H9 (cell line): Measurements from ENCODE around the gene UPK1A. TPM values are rescaled to one million over a fixed set of nuclear protein-coding genes. Genes with fewer than 3 reads are reported as not detected.

Source experiments
- DNase-seq: peaks from one replicate; pipeline ENCODE4 v3.0.0-alpha.2; 2017
- H2AFZ ChIP-seq: one replicate; pipeline ENCODE4 v1.6.1; 2013; ENCODE audit warnings: mild to moderate bottlenecking, low read length, control low read depth, moderate library complexity
- H2AK5ac ChIP-seq: 2 replicates; pipeline ENCODE4 v1.6.1; 2013; ENCODE audit warnings: low read length, control low read depth, mixed read lengths; ENCODE audit not compliant: insufficient read length
- H2BK120ac ChIP-seq: one replicate; pipeline ENCODE4 v1.6.1; 2013; ENCODE audit warnings: low read depth, mild to moderate bottlenecking, low read length, control low read depth, inconsistent platforms; ENCODE audit not compliant: poor library complexity, severe bottlenecking
- H2BK12ac ChIP-seq: 2 replicates; pipeline ENCODE4 v1.6.1; 2013; ENCODE audit warnings: low read length, control low read depth, mixed read lengths, low read depth; ENCODE audit not compliant: insufficient read length
- H2BK15ac ChIP-seq: 2 replicates; pipeline ENCODE4 v1.6.1; 2013; ENCODE audit warnings: low read depth, low read length, control low read depth
- H2BK20ac ChIP-seq: one replicate; pipeline ENCODE4 v1.6.1; 2013; ENCODE audit warnings: low read depth, mild to moderate bottlenecking, low read length, control low read depth, inconsistent platforms; ENCODE audit not compliant: poor library complexity, severe bottlenecking
- H2BK5ac ChIP-seq: 2 replicates; pipeline ENCODE4 v1.6.1; 2013; ENCODE audit warnings: low read length, control low read depth, mixed read lengths; ENCODE audit not compliant: insufficient read length
- H3K14ac ChIP-seq: 2 replicates; pipeline ENCODE4 v1.6.1; 2013; ENCODE audit warnings: low read length, control low read depth; ENCODE audit not compliant: insufficient read depth
- H3K18ac ChIP-seq: 2 replicates; pipeline ENCODE4 v1.6.1; 2013; ENCODE audit warnings: low read depth, mild to moderate bottlenecking, mixed read lengths, low read length, control low read depth; ENCODE audit not compliant: insufficient read length
- H3K23ac ChIP-seq: 2 replicates; pipeline ENCODE4 v1.6.1; 2013; ENCODE audit warnings: low read length, control low read depth, mixed read lengths, low read depth; ENCODE audit not compliant: insufficient read length
- H3K23me2 ChIP-seq: 2 replicates; pipeline ENCODE4 v1.6.1; 2013; ENCODE audit warnings: low read depth, mild to moderate bottlenecking, mixed read lengths, low read length, control low read depth; ENCODE audit not compliant: insufficient read length, poor library complexity, severe bottlenecking
- H3K27ac ChIP-seq: 2 replicates; pipeline ENCODE4 v1.5.1; 2013; ENCODE audit warnings: low read length, control low read depth, mixed read lengths, low read depth; ENCODE audit not compliant: insufficient read length
- H3K27me3 ChIP-seq: 2 replicates; pipeline ENCODE4 v1.6.1; 2013; ENCODE audit warnings: low read length, control low read depth, inconsistent platforms; ENCODE audit not compliant: insufficient read depth
- H3K4ac ChIP-seq: 2 replicates; pipeline ENCODE4 v1.6.1; 2013; ENCODE audit warnings: low read depth, mild to moderate bottlenecking, control low read depth, inconsistent platforms, low read length, moderate library complexity
- H3K4me1 ChIP-seq: 2 replicates; pipeline ENCODE4 v1.6.1; 2013; ENCODE audit warnings: low read length, control low read depth, inconsistent platforms; ENCODE audit not compliant: insufficient read depth
- H3K4me2 ChIP-seq: 2 replicates; pipeline ENCODE4 v1.6.1; 2013; ENCODE audit warnings: low read length, control low read depth, mixed read lengths; ENCODE audit not compliant: insufficient read length, insufficient read depth
- H3K56ac ChIP-seq: 2 replicates; pipeline ENCODE4 v1.6.1; 2013; ENCODE audit warnings: low read depth, mild to moderate bottlenecking, mixed read lengths, low read length, control low read depth; ENCODE audit not compliant: insufficient read length
- H3K79me1 ChIP-seq: 2 replicates; pipeline ENCODE4 v1.6.1; 2013; ENCODE audit warnings: low read depth, mild to moderate bottlenecking, moderate library complexity, low read length, control low read depth, inconsistent platforms; ENCODE audit not compliant: insufficient read depth, poor library complexity, severe bottlenecking
- H3K79me2 ChIP-seq: 2 replicates; pipeline ENCODE4 v1.6.1; 2013; ENCODE audit warnings: low read length, control low read depth, inconsistent platforms; ENCODE audit not compliant: insufficient read depth
- H3K9ac ChIP-seq: 2 replicates; pipeline ENCODE4 v1.6.1; 2013; ENCODE audit warnings: low read length, control low read depth, mixed read lengths; ENCODE audit not compliant: insufficient read length; ENCODE audit errors: extremely low read depth
- H3K9me3 ChIP-seq: one replicate; pipeline ENCODE4 v1.6.1; 2013; ENCODE audit warnings: low read depth, low read length, inconsistent platforms; ENCODE audit not compliant: control insufficient read depth
- H3T11ph ChIP-seq: one replicate; pipeline ENCODE4 v1.6.1; 2013; ENCODE audit warnings: mild to moderate bottlenecking, low read length, control low read depth, inconsistent platforms
- H4K20me1 ChIP-seq: one replicate; pipeline ENCODE4 v1.6.1; 2013; ENCODE audit not compliant: control insufficient read depth, insufficient read length, insufficient read depth
- H4K5ac ChIP-seq: 2 replicates; pipeline ENCODE4 v1.6.1; 2013; ENCODE audit warnings: low read depth, mild to moderate bottlenecking, mixed read lengths, low read length, control low read depth; ENCODE audit not compliant: insufficient read length
- H4K8ac ChIP-seq: replicated peaks from 2 replicates; pipeline ENCODE4 v1.6.1; 2013; ENCODE audit warnings: low read length, control low read depth, mixed read lengths, low read depth; ENCODE audit not compliant: insufficient read length
- H4K91ac ChIP-seq: 2 replicates; pipeline ENCODE4 v1.6.1; 2013; ENCODE audit warnings: low read depth, mild to moderate bottlenecking, moderate library complexity, mixed read lengths, low read length, control low read depth; ENCODE audit not compliant: insufficient read length
- H3K27ac Mint-ChIP-seq, 3 experiments: 2 replicates in 2 of 3; 3 replicates in 1 of 3; pipeline ENCODE4 v1.8.0; 2020 to 2021; ENCODE audit warnings: mixed read lengths in 3 of 3, mild to moderate bottlenecking in 1 of 3, moderate library complexity in 1 of 3
- H3K27me3 Mint-ChIP-seq: 2 replicates; pipeline ENCODE4 v1.8.0; 2021; ENCODE audit warnings: low read depth, mild to moderate bottlenecking, moderate library complexity, mixed read lengths
- H3K36me3 Mint-ChIP-seq, 3 experiments: 2 replicates in 2 of 3; 3 replicates in 1 of 3; pipeline ENCODE4 v1.8.0; 2020 to 2021; ENCODE audit warnings: low read depth in 3 of 3, mixed read lengths in 3 of 3; ENCODE audit not compliant: insufficient read depth in 1 of 3
- H3K4me1 Mint-ChIP-seq, 2 experiments: 2 replicates each; pipeline ENCODE4 v1.8.0; 2020; ENCODE audit warnings: mixed read lengths in 2 of 2
- H3K4me3 Mint-ChIP-seq, 2 experiments: 2 replicates in 1 of 2; 3 replicates in 1 of 2; pipeline ENCODE4 v1.8.0; 2020 to 2021; ENCODE audit warnings: mild to moderate bottlenecking in 2 of 2, mixed read lengths in 2 of 2, moderate library complexity in 1 of 2
- H3K9me3 Mint-ChIP-seq, 2 experiments: 2 replicates in 1 of 2; 3 replicates in 1 of 2; pipeline ENCODE4 v1.8.0; 2020; ENCODE audit warnings: mild to moderate bottlenecking in 2 of 2, mixed read lengths in 2 of 2, moderate library complexity in 1 of 2
- CTCF ChIP-seq: fragments of 200-600 bp; sonication (generic); conservative IDR thresholded peaks from 3 replicates; pipeline ENCODE4 v1.8.0; 2021; ENCODE audit warnings: antibody characterized with exemption, mild to moderate bottlenecking
- WGBS: extraction: QIAGEN DNeasy Blood & Tissue Kit; methylation state at CpG from one replicate; pipeline ENCODE4 v1.1.7; 2013; ENCODE audit warnings: missing lambda C conversion rate, low lambda C conversion rate, mixed read lengths; ENCODE audit not compliant: insufficient read length; ENCODE audit errors: extremely low coverage; 5-methylcytosine and 5-hydroxymethylcytosine counted together
- total RNA-seq: library from RNA; stranded (reverse); gene quantifications from 2 replicates; pipeline ENCODE4 v1.2.1, GENCODE V29; 2021

UPK1A gene
- total RNA-seq, 1 experiment from 2014 or later: 4.3 TPM

DNA sequence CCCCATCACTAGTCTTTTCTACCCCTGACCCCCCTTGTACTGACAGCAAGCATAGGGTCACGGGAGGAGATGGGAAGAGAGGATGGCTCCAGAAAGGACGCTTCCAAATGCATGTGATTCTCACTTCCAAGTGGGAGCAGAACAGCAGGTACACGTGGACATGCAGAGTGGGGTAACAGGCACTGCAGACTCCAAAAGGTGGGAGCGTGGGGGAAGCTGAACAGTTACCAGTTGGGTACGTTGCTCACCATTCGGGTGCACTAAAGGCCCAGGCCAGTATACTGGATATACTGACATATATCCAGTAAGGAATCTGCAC is 27.0 kb upstream of the UPK1A start:
- H3K4me3 Mint-ChIP-seq: peak overlapping the region in 1 of 2 experiments; percentile 1; a peak in 1 of 5 replicates
- H3K27me3 ChIP-seq: no peaks in the 10 kb centered on the region
- no peaks in the 10 kb centered on the region for H3K9me3 ChIP-seq
- H2BK12ac ChIP-seq: no peak overlapping the region
- DNase-seq: no peak
- WGBS: no CpG with 5 or more reads among the region's 6 CpGs
- no peak overlapping the region for H3K23ac ChIP-seq
- H3K23me2 ChIP-seq: peaks cover 10% of the 10 kb centered on the region
- no peak overlapping the region for H3K27ac ChIP-seq
- no peak for TF ChIP-seq CTCF
- peak overlapping the region; percentile 4 for H3K4me2 ChIP-seq
- H2AFZ ChIP-seq: no peak overlapping the region
- H3K79me1 ChIP-seq: no peaks in the 10 kb centered on the region
- H3K79me2 ChIP-seq: no peaks in the 10 kb centered on the region
- H4K20me1 ChIP-seq: no peaks in the 10 kb centered on the region
- H3K56ac ChIP-seq: no peak overlapping the region
- no peak overlapping the region for H3K4ac ChIP-seq
- H4K5ac ChIP-seq: no peak overlapping the region
- H3K9me3 Mint-ChIP-seq: no peaks in the 10 kb centered on the region
- no peak overlapping the region; a peak in 3 of 7 replicates for H3K27ac Mint-ChIP-seq
- H2BK120ac ChIP-seq: no peak overlapping the region
- no peak overlapping the region for H4K8ac ChIP-seq
- H3T11ph ChIP-seq: no peak overlapping the region
- peaks cover 4% of the 10 kb centered on the region; the same call in 1 of the 2 replicates for H3K27me3 Mint-ChIP-seq
- H2BK15ac ChIP-seq: no peak overlapping the region
- H2AK5ac ChIP-seq: no peak overlapping the region
- no peak overlapping the region for H3K18ac ChIP-seq
- peaks cover 12 to 38% (median 25%) of the 10 kb centered on the region in 3 experiments for H3K36me3 Mint-ChIP-seq
- peaks cover 6% of the 10 kb centered on the region; the same call in 1 of the 2 replicates for H3K4me1 ChIP-seq
- no peak overlapping the region for H2BK20ac ChIP-seq
- H3K4me1 Mint-ChIP-seq: peaks cover 24 to 29% of the 10 kb centered on the region in 2 experiments
- H3K9ac ChIP-seq: no peak overlapping the region
- peak overlapping the region; percentile 28; the same call in 1 of the 2 replicates for H3K14ac ChIP-seq
- H2BK5ac ChIP-seq: no peak overlapping the region
- no peak overlapping the region for H4K91ac ChIP-seq
